ENCODE measurements around the gene DYNLT2B. TPM values are rescaled to one million over a fixed set of nuclear protein-coding genes. Genes with fewer than 3 reads are reported as not detected.
"Not testable (repeated sequence)": the region's sequence is repeated elsewhere in the genome, so short reads cannot be mapped to it uniquely, and the experiment has no call there.

The DYNLT2B gene
- total RNA-seq, result 10 to 100 TPM; 10.1 to 12.7 TPM

DNA sequence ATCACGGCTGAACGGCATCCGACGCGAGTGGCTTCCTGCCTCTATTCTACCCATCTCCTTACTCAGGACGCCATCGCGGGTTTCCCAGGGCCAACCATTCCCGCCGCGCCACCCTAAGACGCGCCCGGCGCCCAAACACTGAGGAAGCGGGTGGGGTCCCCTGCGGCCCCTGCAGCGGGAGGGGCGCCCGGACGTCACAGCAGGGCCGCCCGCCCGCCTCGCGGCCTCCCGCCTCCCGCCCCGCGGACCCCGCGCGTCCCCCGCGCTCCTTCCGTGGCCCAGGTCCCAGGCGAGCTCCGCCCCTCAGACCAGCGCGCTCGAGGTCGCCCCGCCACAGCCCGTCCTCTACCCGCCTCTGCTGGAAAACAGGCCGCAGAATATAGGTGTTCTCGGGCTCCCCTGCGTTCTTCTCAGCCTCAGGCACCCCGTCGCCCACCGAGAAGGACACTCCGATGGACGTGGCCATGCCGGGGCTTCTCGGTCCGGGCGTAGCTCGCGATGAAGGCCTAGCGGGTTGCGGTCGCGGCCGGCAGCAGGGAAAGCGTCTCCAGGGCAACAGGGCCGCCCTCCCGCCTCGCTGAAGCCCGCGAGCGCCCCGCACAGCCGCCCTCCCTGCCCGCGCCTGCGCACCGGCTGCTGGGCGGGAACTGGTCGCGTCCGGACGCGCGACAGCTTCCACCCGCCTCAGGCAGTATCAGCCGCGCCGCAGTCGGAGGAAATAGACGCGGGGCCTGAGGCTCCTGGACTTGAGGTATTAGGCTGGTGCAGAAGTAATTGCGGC, at the start of gene DYNLT2B:
Gene DYNLT2B (minus strand): TSS at position 554 of the 781 bp plus-strand sequence. CDS start 88 bp downstream, at position 466.
- H3K27ac Mint-ChIP-seq, result peak within 1 kb of the TSS; percentile 85 to 91
- H3K27me3 Mint-ChIP-seq, result no peaks in the 10 kb centered on the region
- ATAC-seq, result peak; percentile 95 to 97
- H3K36me3 Mint-ChIP-seq, result no peaks in the 10 kb centered on the region
- peaks cover 8 to 12% of the 10 kb centered on the region in 2 donors for H3K4me1 Mint-ChIP-seq (ENCODE audit: low read depth in 2 of 2)
- peak within 1 kb of the TSS; percentile 87 for H3K4me3 Mint-ChIP-seq
- DNase-seq (ENCODE audit: low spot score), result peak; percentile 93
- no peaks in the 10 kb centered on the region for H3K9me3 Mint-ChIP-seq

DNA sequence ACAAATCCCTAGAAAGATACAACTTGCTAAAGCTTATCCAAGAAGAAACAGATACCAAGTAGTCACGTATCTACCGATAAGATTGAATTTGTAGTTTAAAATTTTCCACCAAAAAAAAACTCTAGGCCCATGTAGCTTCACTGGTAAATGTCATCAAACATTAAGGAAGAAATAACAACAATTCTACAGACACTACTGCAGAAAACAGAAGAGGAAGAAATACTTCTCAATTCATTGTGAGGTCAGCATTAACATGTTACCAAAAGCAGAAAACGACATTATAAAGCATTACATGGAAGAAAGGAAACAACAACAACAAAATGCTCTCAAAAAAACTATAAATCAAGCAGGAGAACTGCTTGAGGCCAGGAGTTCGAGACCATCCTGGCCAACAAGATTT, 47.7 kb upstream of the DYNLT2B start:
- peaks cover 5% of the 10 kb centered on the region for H3K36me3 Mint-ChIP-seq
- H3K4me1 Mint-ChIP-seq (ENCODE audit: low read depth in 2 of 2), result peaks cover 0 to 3% of the 10 kb centered on the region in 2 donors
- no peak for ATAC-seq

DNA sequence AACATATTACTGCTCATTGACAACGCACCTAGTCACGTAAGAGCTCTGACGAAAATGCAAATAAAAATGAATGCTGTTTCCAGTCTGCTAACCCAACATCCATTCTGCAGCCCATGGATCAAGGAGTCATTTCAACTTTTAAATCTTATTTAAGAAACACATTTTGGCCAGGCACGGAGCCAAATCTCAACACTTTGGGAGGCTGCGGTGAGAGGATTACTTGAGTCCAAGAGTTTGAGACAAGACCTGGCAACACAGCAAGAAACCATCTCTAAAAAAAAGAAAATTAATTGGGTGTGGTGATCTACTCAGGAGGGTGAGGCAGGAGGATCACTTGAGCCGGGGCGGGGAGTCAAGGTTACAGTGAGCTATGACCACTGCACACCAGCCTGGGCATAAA, 42.5 kb upstream of the DYNLT2B start:
- Mint-ChIP-seq H3K4me3 (no peak overlapping the region), H3K36me3 (peaks cover 32% of the 10 kb centered on the region), H3K27me3 (no peaks in the 10 kb centered on the region), H3K4me1 (ENCODE audit: low read depth in 2 of 2) (peaks cover 13 to 27% of the 10 kb centered on the region in 2 donors), H3K9me3 (no peaks in the 10 kb centered on the region), H3K27ac (peak overlapping the region in 1 of 2 donors; percentile 37)
- ATAC-seq (no peak), DNase-seq (ENCODE audit: low spot score) (no peak)

More for the DNA sequence above, 47.7 kb upstream of the DYNLT2B start:
- no peak overlapping the region for H3K4me3 Mint-ChIP-seq
- no peaks in the 10 kb centered on the region for H3K27me3 Mint-ChIP-seq
- H3K9me3 Mint-ChIP-seq, result no peaks in the 10 kb centered on the region
- no peak for DNase-seq (ENCODE audit: low spot score)
- H3K27ac Mint-ChIP-seq, result no peak overlapping the region

DNA sequence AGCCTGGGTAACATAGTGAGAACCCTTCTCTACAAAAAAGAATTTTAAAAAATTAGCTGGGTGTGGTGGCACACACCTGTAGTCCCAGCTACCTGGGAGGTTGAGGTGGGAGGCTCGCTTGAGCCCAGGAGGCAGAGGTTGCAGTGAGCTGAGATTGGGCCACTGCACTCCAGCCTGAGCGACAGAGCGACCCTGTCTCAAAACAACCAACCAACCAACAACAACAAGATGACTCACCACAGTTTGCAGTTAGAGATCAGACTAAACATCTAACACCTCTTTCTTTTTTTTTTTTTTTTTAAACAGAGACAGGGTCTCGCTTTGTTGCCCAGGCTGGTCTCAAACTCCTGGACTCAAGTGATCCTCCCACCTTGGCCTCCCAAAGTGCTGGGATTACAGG, 40.5 kb upstream of the DYNLT2B start:
- not testable (repeated sequence) for ATAC-seq; H3K9me3 Mint-ChIP-seq; H3K27me3 Mint-ChIP-seq; DNase-seq (ENCODE audit: low spot score); H3K4me3 Mint-ChIP-seq
- peaks cover 42% of the 10 kb centered on the region for H3K36me3 Mint-ChIP-seq
- H3K27ac Mint-ChIP-seq, result peak overlapping the region in 1 of 2 donors; percentile 28
- peaks cover 13 to 27% of the 10 kb centered on the region in 2 donors for H3K4me1 Mint-ChIP-seq (ENCODE audit: low read depth in 2 of 2)

DNA sequence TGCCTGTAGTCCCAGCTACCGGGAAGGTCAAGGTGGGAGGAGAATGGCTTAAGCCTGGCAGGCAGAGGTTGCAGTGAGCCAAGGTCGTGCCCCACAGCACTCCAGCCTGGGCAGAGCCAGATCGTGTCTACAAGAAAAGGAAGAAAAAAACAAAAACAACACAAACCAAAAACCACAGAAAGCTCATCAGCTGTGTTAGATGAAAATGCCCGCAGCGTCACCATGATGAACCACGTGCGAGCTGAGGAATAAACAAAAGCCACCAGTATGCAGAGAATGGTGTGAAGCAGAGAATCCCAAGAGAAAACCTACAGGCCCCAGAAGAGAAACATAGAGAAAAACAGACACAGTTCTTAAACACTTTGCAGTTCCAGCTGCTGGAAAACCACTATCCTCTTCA, 39.9 kb upstream of the DYNLT2B start:
- no peaks in the 10 kb centered on the region for H3K9me3 Mint-ChIP-seq
- peak overlapping the region; percentile 8 to 21 for H3K27ac Mint-ChIP-seq
- no peak for DNase-seq (ENCODE audit: low spot score)
- peak in 1 of 2 donors; percentile 62 for ATAC-seq
- H3K27me3 Mint-ChIP-seq, result no peaks in the 10 kb centered on the region
- peaks cover 15 to 27% of the 10 kb centered on the region in 2 donors for H3K4me1 Mint-ChIP-seq (ENCODE audit: low read depth in 2 of 2)
- peak overlapping the region; percentile 34 for H3K4me3 Mint-ChIP-seq
- H3K36me3 Mint-ChIP-seq, result peaks cover 42% of the 10 kb centered on the region

DNA sequence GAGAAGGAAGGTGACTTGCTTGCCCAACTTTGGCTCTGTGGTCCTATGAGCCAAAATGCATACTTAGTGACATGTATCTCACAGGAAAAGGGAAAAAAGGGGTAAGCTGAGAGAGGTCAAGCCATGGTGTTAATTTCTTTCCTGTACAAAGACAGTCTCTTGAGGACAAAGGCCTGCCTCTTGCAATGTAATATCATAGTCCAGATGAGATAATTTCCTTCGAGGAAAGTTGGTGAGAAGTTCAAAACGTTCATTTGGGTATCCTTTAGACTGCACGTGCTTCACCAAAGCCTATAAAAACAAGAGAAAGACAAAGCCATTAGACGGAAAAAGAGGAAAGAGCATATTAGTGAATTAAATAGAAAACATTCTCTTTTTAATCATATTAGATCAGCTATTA, 38.5 kb upstream of the DYNLT2B start:
- Mint-ChIP-seq H3K27ac (no peak overlapping the region), H3K4me3 (no peak overlapping the region), H3K27me3 (no peaks in the 10 kb centered on the region), H3K9me3 (no peaks in the 10 kb centered on the region), H3K36me3 (peaks cover 42% of the 10 kb centered on the region), H3K4me1 (ENCODE audit: low read depth in 2 of 2) (peaks cover 15 to 27% of the 10 kb centered on the region in 2 donors)
- DNase-seq (ENCODE audit: low spot score) (no peak), ATAC-seq (no peak)

DNA sequence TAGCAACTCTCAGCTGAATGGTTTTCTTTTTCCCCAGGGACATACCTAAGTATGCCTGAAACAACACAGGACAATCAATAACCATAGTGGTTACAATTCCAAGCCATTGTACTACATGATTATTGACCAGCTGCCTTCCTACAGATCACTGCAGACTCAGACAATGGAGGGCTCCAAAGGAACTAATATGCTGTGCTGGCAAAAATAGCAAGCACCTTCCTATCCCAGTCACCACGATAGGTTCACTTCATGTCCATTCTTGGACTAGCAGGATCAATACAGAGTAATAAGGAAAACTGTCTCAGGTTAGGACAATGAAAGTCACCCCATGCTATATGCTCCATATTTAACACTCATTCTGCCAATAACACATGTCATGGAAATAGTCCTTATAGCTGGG, 37.6 kb upstream of the DYNLT2B start:
- peaks cover 15 to 27% of the 10 kb centered on the region in 2 donors for H3K4me1 Mint-ChIP-seq (ENCODE audit: low read depth in 2 of 2)
- DNase-seq (ENCODE audit: low spot score), result no peak
- no peak overlapping the region for H3K4me3 Mint-ChIP-seq
- H3K27me3 Mint-ChIP-seq, result no peaks in the 10 kb centered on the region
- H3K36me3 Mint-ChIP-seq, result peaks cover 37% of the 10 kb centered on the region
- no peaks in the 10 kb centered on the region for H3K9me3 Mint-ChIP-seq
- ATAC-seq, result no peak
- H3K27ac Mint-ChIP-seq, result no peak overlapping the region

DNA sequence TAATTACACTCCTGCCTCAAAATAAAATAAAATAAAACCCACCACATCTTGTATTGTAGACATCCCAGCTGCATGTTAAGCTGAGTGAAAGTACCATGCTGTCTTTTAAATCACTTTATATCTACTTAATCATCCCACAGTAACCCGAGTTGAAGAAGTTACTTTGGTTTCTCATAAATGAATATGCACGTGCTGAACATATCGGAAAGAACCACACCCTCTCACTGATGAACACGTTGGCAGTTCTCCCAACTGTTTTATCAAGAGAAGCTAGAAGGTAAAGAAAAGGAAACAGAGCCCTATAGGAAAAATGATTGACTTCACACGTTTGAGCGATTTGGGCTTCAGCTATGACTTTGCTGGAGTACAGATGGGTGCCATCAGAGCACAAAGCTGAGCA, 36.1 kb upstream of the DYNLT2B start:
- Mint-ChIP-seq H3K4me1 (ENCODE audit: low read depth in 2 of 2) (peaks cover 12 to 24% of the 10 kb centered on the region in 2 donors), H3K36me3 (peaks cover 32% of the 10 kb centered on the region), H3K9me3 (no peaks in the 10 kb centered on the region), H3K27ac (no peak overlapping the region), H3K27me3 (no peaks in the 10 kb centered on the region), H3K4me3 (no peak overlapping the region)
- no peak for DNase-seq (ENCODE audit: low spot score)
- ATAC-seq, result no peak

DNA sequence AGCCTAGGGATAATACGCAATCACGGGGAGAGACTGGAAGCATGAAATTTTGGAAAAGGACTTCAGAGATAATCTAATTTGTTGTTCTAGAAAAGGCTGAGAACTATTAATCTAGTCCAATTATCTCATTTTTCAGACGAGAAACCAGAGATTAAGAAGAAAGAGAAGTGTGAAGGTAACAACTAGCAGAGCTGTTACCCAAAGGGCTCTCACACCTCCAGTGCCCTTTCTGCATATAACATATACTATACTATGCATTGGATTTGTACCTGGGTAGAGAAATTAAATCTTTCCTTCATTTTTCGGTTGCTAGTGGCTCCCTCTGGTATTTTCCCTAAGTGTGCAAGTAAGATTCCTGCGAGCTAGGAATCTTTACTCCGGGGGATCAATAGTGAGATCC, 33.5 kb upstream of the DYNLT2B start:
- Mint-ChIP-seq H3K4me3 (no peak overlapping the region), H3K9me3 (no peaks in the 10 kb centered on the region), H3K36me3 (peaks cover 19% of the 10 kb centered on the region), H3K27ac (peak overlapping the region in 1 of 2 donors; percentile 11), H3K27me3 (no peaks in the 10 kb centered on the region), H3K4me1 (ENCODE audit: low read depth in 2 of 2) (peaks cover 2 to 6% of the 10 kb centered on the region in 2 donors)
- ATAC-seq (no peak), DNase-seq (ENCODE audit: low spot score) (no peak)

DNA sequence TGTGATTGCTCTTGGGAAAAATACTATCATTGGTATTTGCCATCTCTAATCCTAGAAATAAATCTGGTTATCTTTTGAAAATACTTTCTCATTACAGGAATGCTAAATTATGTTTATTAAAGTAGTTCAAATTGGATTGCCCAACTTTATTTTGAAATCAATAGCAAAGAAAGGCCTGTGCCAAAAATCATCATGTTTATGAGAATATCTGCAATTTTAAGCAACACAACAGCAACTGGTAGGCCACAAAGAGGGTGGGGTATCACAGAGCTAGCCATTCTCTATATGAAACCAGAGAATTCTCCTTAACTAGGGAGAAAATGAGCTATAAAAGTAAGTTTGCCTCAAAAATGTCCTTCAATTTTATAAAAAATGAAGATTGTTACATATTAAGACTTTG, 32.0 kb upstream of the DYNLT2B start:
- no peaks in the 10 kb centered on the region for H3K9me3 Mint-ChIP-seq
- H3K27ac Mint-ChIP-seq, result no peak overlapping the region
- H3K4me1 Mint-ChIP-seq (ENCODE audit: low read depth in 2 of 2), result peaks cover 0 to 2% of the 10 kb centered on the region in 2 donors
- H3K4me3 Mint-ChIP-seq, result no peak overlapping the region
- H3K27me3 Mint-ChIP-seq, result no peaks in the 10 kb centered on the region
- DNase-seq (ENCODE audit: low spot score), result no peak
- H3K36me3 Mint-ChIP-seq, result peaks cover 5% of the 10 kb centered on the region
- no peak for ATAC-seq

DNA sequence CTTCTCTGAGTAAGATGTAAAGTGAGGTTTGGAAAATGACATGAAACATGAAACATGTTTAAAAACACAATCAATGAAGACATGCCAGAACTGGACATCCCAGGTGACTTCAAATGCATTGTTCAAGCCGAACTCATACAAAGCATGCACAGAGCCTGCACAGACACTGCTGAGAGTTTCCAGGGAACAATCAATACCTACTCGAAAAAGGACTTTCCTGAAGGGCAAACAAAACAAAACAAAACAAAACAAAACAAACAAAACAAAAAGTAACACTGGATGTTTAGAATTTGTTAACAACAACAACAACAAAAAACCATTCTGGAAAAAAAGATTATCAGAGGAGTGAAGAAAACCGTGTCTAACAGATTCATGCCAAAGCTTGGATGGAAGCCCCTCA, 30.7 kb upstream of the DYNLT2B start:
- ATAC-seq (no peak), DNase-seq (ENCODE audit: low spot score) (no peak)
- peaks cover 0 to 2% of the 10 kb centered on the region in 2 donors for H3K4me1 Mint-ChIP-seq (ENCODE audit: low read depth in 2 of 2)
- no peak overlapping the region for H3K4me3 Mint-ChIP-seq
- H3K27ac Mint-ChIP-seq, result no peak overlapping the region
- H3K9me3 Mint-ChIP-seq, result no peaks in the 10 kb centered on the region
- H3K27me3 Mint-ChIP-seq, result no peaks in the 10 kb centered on the region
- peaks cover under 1% of the 10 kb centered on the region for H3K36me3 Mint-ChIP-seq

DNA sequence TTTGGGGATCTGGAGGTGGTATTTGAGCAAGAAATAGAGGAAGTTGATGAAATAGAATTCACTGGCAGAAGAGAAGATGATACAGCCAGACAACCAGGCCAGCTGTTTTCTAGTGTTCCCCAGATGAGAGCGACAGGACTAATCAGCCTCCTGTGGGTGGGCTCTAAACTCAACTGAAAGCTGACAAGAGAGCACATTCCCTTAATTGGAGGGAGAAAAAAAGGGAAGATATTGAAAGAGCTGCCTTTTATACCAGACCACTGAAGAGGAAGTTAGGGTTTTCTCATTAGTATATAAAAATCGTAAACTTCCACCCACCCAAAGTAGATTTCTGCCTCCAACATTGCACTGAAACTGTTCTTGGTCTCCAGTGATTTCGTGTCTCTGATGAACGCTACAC, 26.6 kb upstream of the DYNLT2B start:
- no peak for ATAC-seq
- Mint-ChIP-seq H3K9me3 (no peaks in the 10 kb centered on the region), H3K4me1 (ENCODE audit: low read depth in 2 of 2) (no peaks in the 10 kb centered on the region), H3K27me3 (no peaks in the 10 kb centered on the region), H3K36me3 (no peaks in the 10 kb centered on the region), H3K4me3 (no peak overlapping the region), H3K27ac (peak overlapping the region in 1 of 2 donors; percentile 12)
- DNase-seq (ENCODE audit: low spot score), result no peak

DNA sequence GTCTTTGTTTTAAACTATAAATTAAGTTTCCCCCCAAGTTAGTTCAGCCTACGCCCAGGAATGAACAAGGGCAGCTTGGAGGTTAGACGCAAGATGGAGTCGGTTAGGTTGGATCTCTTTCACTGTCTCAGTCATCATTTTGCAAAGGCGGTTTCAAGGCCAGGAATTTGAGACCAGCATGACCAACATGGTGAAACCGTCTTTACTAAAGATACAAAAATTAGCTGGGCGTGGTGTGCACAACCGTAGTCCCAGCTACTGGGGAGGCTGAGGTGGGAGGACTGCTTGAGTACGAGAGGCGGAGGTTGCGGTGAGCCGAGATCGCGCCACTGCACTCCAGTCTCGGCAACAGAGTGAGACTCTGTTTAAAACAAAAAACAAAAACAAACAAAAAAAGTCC, 25.9 kb upstream of the DYNLT2B start:
- H3K27me3 Mint-ChIP-seq; H3K4me3 Mint-ChIP-seq; H3K27ac Mint-ChIP-seq; H3K4me1 Mint-ChIP-seq (ENCODE audit: low read depth in 2 of 2); H3K9me3 Mint-ChIP-seq; H3K36me3 Mint-ChIP-seq; DNase-seq (ENCODE audit: low spot score); ATAC-seq: not testable (repeated sequence)

DNA sequence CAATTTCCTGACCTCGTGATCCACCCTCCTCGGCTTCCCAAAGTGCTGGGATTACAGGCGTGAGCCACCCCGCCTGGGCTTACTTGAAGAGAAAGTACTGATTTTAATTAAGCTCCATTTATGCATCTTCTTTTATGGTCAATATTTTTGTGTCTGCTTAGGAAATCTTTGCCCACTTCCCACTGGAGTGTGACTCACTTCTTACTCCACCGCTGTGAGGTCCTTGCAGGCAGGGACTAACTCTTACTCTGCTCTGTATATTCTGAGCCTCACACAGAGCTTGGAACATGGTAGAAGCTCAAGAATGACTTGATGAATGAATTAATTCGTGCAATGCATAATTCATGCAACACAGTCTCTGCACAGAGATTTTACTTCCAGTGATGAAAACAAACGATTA, 23.1 kb upstream of the DYNLT2B start:
- Mint-ChIP-seq H3K4me1 (ENCODE audit: low read depth in 2 of 2) (peaks cover 0 to 3% of the 10 kb centered on the region in 2 donors), H3K9me3 (no peaks in the 10 kb centered on the region), H3K36me3 (no peaks in the 10 kb centered on the region), H3K27ac (no peak overlapping the region), H3K27me3 (no peaks in the 10 kb centered on the region), H3K4me3 (no peak overlapping the region)
- ATAC-seq (no peak), DNase-seq (ENCODE audit: low spot score) (no peak)
